Measurements from ENCODE around the gene TNFRSF1A.

DNA sequence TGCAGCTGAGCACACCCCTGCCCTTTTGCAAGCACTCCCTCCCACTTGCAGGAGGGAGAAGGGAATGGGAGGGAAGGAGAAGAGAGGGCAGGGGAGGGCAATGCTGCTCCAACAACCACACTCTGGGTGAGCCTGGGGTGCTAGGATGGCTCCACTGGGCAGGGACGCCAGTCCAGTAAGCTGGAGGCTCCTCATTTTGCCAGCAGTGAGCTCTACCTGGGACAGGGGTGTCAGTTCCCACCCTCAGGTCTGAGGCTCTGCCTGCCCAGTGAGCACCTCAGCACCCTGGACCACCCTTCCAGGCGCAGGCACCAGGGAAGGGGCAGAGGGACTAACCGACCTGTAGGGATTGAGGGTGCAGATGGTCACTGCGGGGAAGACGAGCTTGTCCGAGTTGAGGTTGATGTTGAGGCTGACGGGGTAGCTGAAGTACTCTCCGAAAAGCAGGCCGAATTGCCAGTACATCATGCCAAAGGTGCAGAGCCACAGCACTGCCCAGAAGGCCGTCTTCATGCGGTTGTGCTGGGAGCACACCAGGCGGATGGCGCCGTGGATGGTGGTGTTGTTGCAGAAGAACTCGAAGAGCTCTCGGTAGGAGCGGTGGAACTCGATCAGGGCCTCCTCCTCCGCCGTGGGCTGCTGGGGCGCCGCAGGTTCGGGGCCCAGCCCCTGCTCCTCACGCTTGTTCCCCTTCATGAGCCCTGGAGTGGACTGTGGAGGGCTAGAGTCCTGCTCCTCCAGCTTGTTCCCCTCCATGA is 32.3 kb upstream of the TNFRSF1A start:
- TF ChIP-seq, protein P1, sequence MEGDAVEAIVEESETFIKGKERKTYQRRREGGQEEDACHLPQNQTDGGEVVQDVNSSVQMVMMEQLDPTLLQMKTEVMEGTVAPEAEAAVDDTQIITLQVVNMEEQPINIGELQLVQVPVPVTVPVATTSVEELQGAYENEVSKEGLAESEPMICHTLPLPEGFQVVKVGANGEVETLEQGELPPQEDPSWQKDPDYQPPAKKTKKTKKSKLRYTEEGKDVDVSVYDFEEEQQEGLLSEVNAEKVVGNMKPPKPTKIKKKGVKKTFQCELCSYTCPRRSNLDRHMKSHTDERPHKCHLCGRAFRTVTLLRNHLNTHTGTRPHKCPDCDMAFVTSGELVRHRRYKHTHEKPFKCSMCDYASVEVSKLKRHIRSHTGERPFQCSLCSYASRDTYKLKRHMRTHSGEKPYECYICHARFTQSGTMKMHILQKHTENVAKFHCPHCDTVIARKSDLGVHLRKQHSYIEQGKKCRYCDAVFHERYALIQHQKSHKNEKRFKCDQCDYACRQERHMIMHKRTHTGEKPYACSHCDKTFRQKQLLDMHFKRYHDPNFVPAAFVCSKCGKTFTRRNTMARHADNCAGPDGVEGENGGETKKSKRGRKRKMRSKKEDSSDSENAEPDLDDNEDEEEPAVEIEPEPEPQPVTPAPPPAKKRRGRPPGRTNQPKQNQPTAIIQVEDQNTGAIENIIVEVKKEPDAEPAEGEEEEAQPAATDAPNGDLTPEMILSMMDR (IDR thresholded peaks at IDR 0.05) = no peak
- no peak for TF ChIP-seq POLR2A (IDR thresholded peaks at IDR 0.05)
